ENCODE data around the gene CADM4. TPM values are rescaled to one million over a fixed set of nuclear protein-coding genes. Genes with fewer than 3 reads are reported as not detected.

The CADM4 gene
- total and polyA plus RNA-seq, 2 of the 8 experiments (the other 6 are each of a cell fraction or from before 2014, with no cell fraction given), result 13.5 to 25.0 TPM

DNA sequence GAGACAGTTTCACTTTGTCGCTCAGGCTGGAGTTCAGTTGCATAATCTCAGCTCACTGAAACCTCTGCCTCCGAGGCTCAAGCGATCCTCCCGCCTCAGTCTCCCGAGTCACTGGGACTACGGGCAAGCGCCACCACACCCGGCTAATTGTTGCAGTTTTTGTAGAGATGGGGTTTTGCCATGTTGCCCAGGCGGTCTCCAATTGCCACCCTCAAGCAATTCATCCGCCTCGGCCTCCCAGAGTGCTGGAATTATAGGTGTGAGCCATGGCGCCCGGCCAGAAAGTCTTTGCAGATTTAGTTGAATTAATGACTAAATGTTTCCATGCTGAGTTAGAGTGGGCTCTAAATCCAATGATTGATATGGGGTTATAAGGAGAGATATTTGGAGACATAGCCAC is 4.5 kb upstream of the CADM4 start:
- H3K4me3 ChIP-seq (ENCODE audit: extremely low read depth in 1 of 4, insufficient read depth in 2 of 4, low read depth in 3 of 4, low read length in 4 of 4), result no peak overlapping the region
- H3K79me1 ChIP-seq (ENCODE audit: low read depth, low read length), result no peaks in the 10 kb centered on the region
- ChIA-PET POLR2A (ENCODE audit: partially characterized antibody) (no interaction called here), CTCF (ENCODE audit: partially characterized antibody) (interaction anchor here (0.6 to 1.4 kb wide), 2 partner anchors 22 to 50 kb away, joined by 3 to 5 read pairs; no protein-coding TSS in a partner anchor)
- H2BK12ac ChIP-seq (ENCODE audit: low read depth, low read length), result no peak overlapping the region
- no peak overlapping the region for H3K18ac ChIP-seq (ENCODE audit: extremely low read depth, low read length)
- no peak overlapping the region for H2BK15ac ChIP-seq (ENCODE audit: low read length)
- no peak overlapping the region for H4K91ac ChIP-seq (replicated peaks; ENCODE audit: insufficient read length, low read length)
- no peak overlapping the region for H3K9ac ChIP-seq (replicated peaks in 1 of 4; ENCODE audit: extremely low read depth in 1 of 4, low read depth in 3 of 4, low read length in 3 of 4)
- H3K9me3 ChIP-seq (ENCODE audit: insufficient read depth in 2 of 2, low read depth in 1 of 2, low read length in 1 of 2), result no peaks in the 10 kb centered on the region; a peak in 1 of 4 replicates
- H4K5ac ChIP-seq (ENCODE audit: insufficient read length, low read depth, low read length), result no peak overlapping the region
- no peak overlapping the region for H3K4me2 ChIP-seq (ENCODE audit: insufficient read depth in 1 of 2, low read depth in 2 of 2, low read length in 2 of 2)
- H4K8ac ChIP-seq (ENCODE audit: extremely low read depth, insufficient read depth, low read length), result no peak overlapping the region
- no peak overlapping the region for H3K27ac ChIP-seq (ENCODE audit: low read depth, low read length)
- H3K56ac ChIP-seq (replicated peaks; ENCODE audit: insufficient read length, low read depth, low read length), result no peak overlapping the region
- no peak overlapping the region for H3K14ac ChIP-seq (ENCODE audit: insufficient read length)
- H3K36me3 ChIP-seq (ENCODE audit: control insufficient read depth in 2 of 4, insufficient read depth in 4 of 4, low read length in 3 of 4), result peaks cover 4 to 10% (median 6%) of the 10 kb centered on the region in 4 experiments; a peak in 5 of 8 replicates
- H3K27me3 ChIP-seq (replicated peaks in 1 of 4; ENCODE audit: control insufficient read depth in 3 of 4, extremely low read depth in 1 of 4, insufficient read depth in 3 of 4, low read length in 3 of 4), result peaks cover 6 to 25% (median 17%) of the 10 kb centered on the region in 4 experiments; a peak in 6 of 7 replicates
- H2BK5ac ChIP-seq (ENCODE audit: low read depth, low read length), result no peak overlapping the region
- peaks cover 7% of the 10 kb centered on the region for H3K23me2 ChIP-seq (ENCODE audit: low read depth, low read length)
- no peak overlapping the region for H2BK120ac ChIP-seq (replicated peaks; ENCODE audit: low read depth, low read length)
- no peak overlapping the region for H3K23ac ChIP-seq (ENCODE audit: insufficient read length)
- no peak overlapping the region for H3K4ac ChIP-seq (replicated peaks; ENCODE audit: insufficient read length, low read depth, low read length)
- TF ChIP-seq YY1 (IDR thresholded peaks at IDR 0.05; ENCODE audit: low read depth, low read length) (no peak), SAP30 (IDR thresholded peaks at IDR 0.05; ENCODE audit: insufficient read depth, insufficient replicate concordance, low read length) (no peak), KDM4A (IDR thresholded peaks at IDR 0.05; ENCODE audit: low read depth, low read length, severe bottlenecking) (no peak), CEBPB (IDR thresholded peaks at IDR 0.05; ENCODE audit: low read depth, low read length) (no peak), FOSL1 (IDR thresholded peaks at IDR 0.05; ENCODE audit: insufficient read depth, low read depth, low read length) (no peak), JUN (IDR thresholded peaks at IDR 0.05; ENCODE audit: low read depth, low read length) (no peak), SIRT6 (IDR thresholded peaks at IDR 0.05; ENCODE audit: low read length) (no peak), ZNF274 (IDR thresholded peaks at IDR 0.05; ENCODE audit: borderline replicate concordance, extremely low read depth, low read length) (no peak), TBP (IDR thresholded peaks at IDR 0.05; ENCODE audit: low read depth, low read length) (no peak), ASH2L (IDR thresholded peaks at IDR 0.05; ENCODE audit: low read length) (no peak)
- TF ChIP-seq, protein P1, sequence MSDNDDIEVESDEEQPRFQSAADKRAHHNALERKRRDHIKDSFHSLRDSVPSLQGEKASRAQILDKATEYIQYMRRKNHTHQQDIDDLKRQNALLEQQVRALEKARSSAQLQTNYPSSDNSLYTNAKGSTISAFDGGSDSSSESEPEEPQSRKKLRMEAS (IDR thresholded peaks at IDR 0.05), result no peak
- 91% methylated on average over 13 of the region's 13 CpGs; no CpG with 5 or more reads in 1 of the 2 experiments for WGBS, 2 experiments (ENCODE audit: extremely low coverage in 1 of 2, insufficient coverage in 1 of 2, insufficient read length in 1 of 2, insufficient replicate concordance in 2 of 2, low coverage in 1 of 2, low lambda C conversion rate in 2 of 2, missing lambda C conversion rate in 1 of 2)
- no peak overlapping the region for H2AFZ ChIP-seq (ENCODE audit: low read length)
- DNase-seq (ENCODE audit: low read depth in 1 of 2, low spot score in 2 of 2) (no peak), FAIRE-seq (no peak)
- H3K4me1 ChIP-seq (replicated peaks in 1 of 4; ENCODE audit: control insufficient read depth in 3 of 4, insufficient read depth in 4 of 4, low read length in 3 of 4), result peaks cover 0 to 8% (median 1%) of the 10 kb centered on the region in 4 experiments; a peak in 1 of 7 replicates
- H2AK5ac ChIP-seq (ENCODE audit: low read depth, low read length), result no peak overlapping the region
- no peaks in the 10 kb centered on the region for H3K79me2 ChIP-seq (ENCODE audit: control insufficient read depth in 1 of 2, insufficient read depth in 2 of 2, low read length in 2 of 2)
- H2BK20ac ChIP-seq (ENCODE audit: low read length), result no peak overlapping the region
- no peaks in the 10 kb centered on the region for H4K20me1 ChIP-seq (replicated peaks in 1 of 2; ENCODE audit: control insufficient read depth in 1 of 2, insufficient read depth in 2 of 2, low read length in 2 of 2)
